Body of pancreas (tissue), 4 donors: ENCODE data around the gene GALNT9.

Experiments used
- CTCF ChIP-seq, 7 experiments: fragments of 450-650 bp in 4 of 7; fragments of 200-600 bp in 3 of 7; sonication (generic) in 3 of 7; IDR thresholded peaks; one replicate each; pipeline ENCODE4 v1.5.1; 2016 to 2019; ENCODE audit warnings: antibody characterized with exemption in 7 of 7
- POLR2A ChIP-seq, 3 donors: fragments of 450-650 bp; IDR thresholded peaks; one replicate each; pipeline ENCODE4 v1.6.1; 2016; ENCODE audit warnings: antibody characterized with exemption in 3 of 3, mild to moderate bottlenecking in 2 of 3

DNA sequence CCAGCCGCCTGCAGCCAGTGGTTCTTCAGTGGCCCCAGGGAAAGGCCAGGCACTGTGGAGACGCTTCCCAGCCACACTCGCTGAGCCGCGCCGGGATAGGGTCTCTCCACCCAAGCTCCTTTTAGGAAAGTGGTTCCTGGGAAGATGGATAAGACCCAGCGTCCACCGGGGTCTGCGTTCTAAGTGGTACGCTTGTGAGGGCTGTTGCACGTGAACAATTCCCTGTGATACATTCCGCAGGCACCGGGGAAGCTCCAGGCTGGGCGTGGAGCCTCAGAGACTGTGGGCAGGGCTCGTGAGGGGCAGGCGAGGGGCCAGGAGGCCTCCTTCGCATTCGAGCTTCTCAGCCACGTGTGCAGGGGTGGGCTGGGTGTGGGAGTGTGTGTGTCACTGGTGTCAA, 48.4 kb downstream of the GALNT9 start:
- TF ChIP-seq CTCF (IDR thresholded peaks at IDR 0.05), result no peak
- TF ChIP-seq POLR2A (IDR thresholded peaks at IDR 0.05), result no peak
